SK-N-SH (cell line): ENCODE measurements around the gene CCDC93. TPM values are rescaled to one million over a fixed set of nuclear protein-coding genes. Genes with fewer than 3 reads are reported as not detected.

ENCODE experiments used
- CTCF ChIA-PET: fragments of 300-600, 350-600 bp; formaldehyde crosslinking; extraction: SDS; loops from one replicate; lab custom pipeline; 2021; lab: Yijun Ruan, JAX
- POLR2A ChIA-PET: fragments of 350-600 bp; sonication (Branson Sonifier 250); formaldehyde crosslinking; extraction: SDS; loops from one replicate; lab custom pipeline; 2020; ENCODE audit warnings: antibody characterized with exemption, inconsistent platforms; lab: Yijun Ruan, JAX
- DNase-seq: peaks from one replicate; pipeline ENCODE4 v3.0.0; 2012
- H2AFZ ChIP-seq: fragments of 200-600 bp; sonication (generic); 2 replicates; pipeline ENCODE4 v1.8.1; 2016; ENCODE audit warnings: antibody characterized with exemption, mild to moderate bottlenecking, low read depth
- H3F3A ChIP-seq: fragments of 200-600 bp; sonication (generic); replicated peaks from 2 replicates; pipeline ENCODE3; 2016; ENCODE audit warnings: antibody characterized with exemption, mild to moderate bottlenecking; ENCODE audit not compliant: insufficient read depth
- H3K27ac ChIP-seq, 2 experiments: fragments of 200-500 bp in 1 of 2; fragments of 200-600 bp in 1 of 2; sonication (Bioruptor generic) in 1 of 2; sonication (generic), shearing (Covaris generic) in 1 of 2; 2 replicates each; pipeline versions ENCODE4 v1.5.1 to v1.6.1; 2014 to 2016; ENCODE audit warnings: low read depth in 2 of 2, inconsistent platforms in 1 of 2, low read length in 1 of 2, mild to moderate bottlenecking in 1 of 2, mixed read lengths in 1 of 2
- H3K27me3 ChIP-seq: fragments of 200-600 bp; sonication (generic), shearing (Covaris generic); 2 replicates; pipeline ENCODE4 v1.6.1; 2016; ENCODE audit warnings: mixed run types; ENCODE audit not compliant: insufficient read depth
- H3K36me3 ChIP-seq, 2 experiments: fragments of 200-500 bp in 1 of 2; fragments of 200-600 bp in 1 of 2; sonication (Bioruptor generic) in 1 of 2; sonication (generic) in 1 of 2; replicated peaks in 1 of 2; 2 replicates each; pipeline versions ENCODE3 to v1.5.1; 2014 to 2016; ENCODE audit warnings: low read length in 1 of 2, mild to moderate bottlenecking in 1 of 2; ENCODE audit not compliant: insufficient read depth in 2 of 2, control insufficient read depth in 1 of 2
- H3K4me1 ChIP-seq, 2 experiments: fragments of 200-500 bp in 1 of 2; fragments of 200-600 bp in 1 of 2; sonication (Bioruptor generic) in 1 of 2; sonication (generic), shearing (Covaris generic) in 1 of 2; 2 replicates each; pipeline versions ENCODE4 v1.5.1 to v1.6.1; 2014 to 2016; ENCODE audit warnings: low read depth in 1 of 2, low read length in 1 of 2, mixed run types in 1 of 2; ENCODE audit not compliant: insufficient read depth in 2 of 2, control insufficient read depth in 1 of 2
- H3K4me2 ChIP-seq: fragments of 200-600 bp; sonication (generic), shearing (Covaris generic); 2 replicates; pipeline ENCODE4 v1.6.1; 2017; ENCODE audit warnings: mixed run types
- H3K4me3 ChIP-seq, 2 experiments: fragments of 200-500 bp in 1 of 2; fragments of 200-600 bp in 1 of 2; sonication (Bioruptor generic) in 1 of 2; sonication (generic), shearing (Covaris generic) in 1 of 2; 2 replicates each; pipeline versions ENCODE4 v1.5.1 to v1.8.1; 2014 to 2016; ENCODE audit warnings: low read depth in 2 of 2, inconsistent platforms in 1 of 2, low read length in 1 of 2, mild to moderate bottlenecking in 1 of 2, mixed read lengths in 1 of 2, moderate library complexity in 1 of 2
- H3K79me2 ChIP-seq: fragments of 200-600 bp; sonication (generic); 2 replicates; pipeline ENCODE4 v1.8.1; 2017; ENCODE audit warnings: mild to moderate bottlenecking; ENCODE audit not compliant: insufficient read depth
- H3K9ac ChIP-seq: fragments of 200-600 bp; sonication (generic); 2 replicates; pipeline ENCODE4 v1.6.1; 2017; ENCODE audit warnings: mixed run types
- H3K9me2 ChIP-seq: fragments of 200-600 bp; sonication (generic); 2 replicates; pipeline ENCODE4 v1.6.1; 2017; ENCODE audit warnings: mixed run types
- H3K9me3 ChIP-seq: fragments of 200-600 bp; sonication (generic); 2 replicates; pipeline ENCODE4 v1.6.1; 2017; ENCODE audit warnings: mixed run types, mild to moderate bottlenecking, moderate library complexity
- H4K20me1 ChIP-seq: fragments of 200-600 bp; sonication (generic); 2 replicates; pipeline ENCODE4 v1.6.1; 2017; ENCODE audit warnings: mild to moderate bottlenecking, mixed run types; ENCODE audit not compliant: insufficient read depth
- CHD2 ChIP-seq: fragments of 150-350 bp; IDR thresholded peaks from 2 replicates; pipeline ENCODE4 v1.6.1; 2018; ENCODE audit warnings: low read length; ENCODE audit not compliant: partially characterized antibody
- EZH2phosphoT487 ChIP-seq: fragments of 200-600 bp; sonication (generic); IDR thresholded peaks from 2 replicates; pipeline ENCODE4 v1.6.1; 2017; ENCODE audit warnings: low read depth, mixed run types, mild to moderate bottlenecking, antibody characterized with exemption, moderate library complexity, borderline replicate concordance
- FOSL2 ChIP-seq: IDR thresholded peaks from 2 replicates; pipeline ENCODE4 v1.4.0; 2012; ENCODE audit warnings: low read depth, mild to moderate bottlenecking, moderate library complexity, borderline replicate concordance
- MEF2A ChIP-seq: IDR thresholded peaks from 2 replicates; pipeline ENCODE4 v1.4.0; 2012; ENCODE audit warnings: low read depth, borderline replicate concordance
- NFIC ChIP-seq: IDR thresholded peaks from 2 replicates; pipeline ENCODE4 v1.4.0; 2012; ENCODE audit warnings: borderline replicate concordance
- PBX3 ChIP-seq: IDR thresholded peaks from 2 replicates; pipeline ENCODE4; 2012
- POLR2AphosphoS5 ChIP-seq: IDR thresholded peaks from 2 replicates; pipeline ENCODE4 v1.6.1; 2012; ENCODE audit warnings: low read depth, low read length
- REST ChIP-seq: IDR thresholded peaks from 2 replicates; pipeline ENCODE4 v1.6.1; 2012; ENCODE audit warnings: mild to moderate bottlenecking, low read depth, low read length, moderate library complexity
- RFX5 ChIP-seq: IDR thresholded peaks from 2 replicates; pipeline ENCODE4 v1.6.1; 2012; ENCODE audit warnings: mild to moderate bottlenecking, improper control_type of control experiment, low read length
- SIN3A ChIP-seq: IDR thresholded peaks from 2 replicates; pipeline ENCODE4 v1.6.1; 2012; ENCODE audit warnings: low read depth, mild to moderate bottlenecking, low read length, moderate library complexity, borderline replicate concordance
- SMC3 ChIP-seq: IDR thresholded peaks from 2 replicates; pipeline ENCODE4 v1.6.1; 2012; ENCODE audit warnings: low read depth, low read length, improper control_type of control experiment
- TCF12 ChIP-seq: IDR thresholded peaks from 2 replicates; pipeline ENCODE4 v1.4.0; 2012
- TEAD4 ChIP-seq: IDR thresholded peaks from 2 replicates; pipeline ENCODE4 v1.4.0; 2012; ENCODE audit warnings: mild to moderate bottlenecking, borderline replicate concordance; ENCODE audit not compliant: insufficient read depth
- USF2 ChIP-seq: fragments of 150-350 bp; IDR thresholded peaks from 2 replicates; pipeline ENCODE4 v1.6.1; 2017; ENCODE audit warnings: antibody characterized with exemption, low read length, low read depth, borderline replicate concordance
- YY1 ChIP-seq: IDR thresholded peaks from 2 replicates; pipeline ENCODE4 v1.4.0; 2012; ENCODE audit warnings: low read depth, mild to moderate bottlenecking
- ZBTB33 ChIP-seq: IDR thresholded peaks from 2 replicates; pipeline ENCODE4 v1.4.0; 2012; ENCODE audit warnings: low read depth, borderline replicate concordance
- WGBS: methylation state at CpG from one replicate; pipeline ENCODE4 v1.1.6; 2017; ENCODE audit warnings: low lambda C conversion rate; 5-methylcytosine and 5-hydroxymethylcytosine counted together
- polyA plus RNA-seq, 3 experiments: library from polyadenylated mRNA; depleted of rRNA; stranded (reverse); fragments of >200 nt; gene quantifications; 2 replicates each; pipeline ENCODE4 v1.2.3, GENCODE V29; 2012
- TF ChIP-seq, protein P1 (sequence below): fragments of 150-350 bp; IDR thresholded peaks from 2 replicates; pipeline ENCODE4 v1.6.1; 2016; ENCODE audit warnings: mild to moderate bottlenecking, low read depth, low read length
- TF ChIP-seq, protein P2 (sequence below): IDR thresholded peaks from 2 replicates; pipeline ENCODE4 v1.4.0; 2012; ENCODE audit warnings: low read depth
- TF ChIP-seq, protein P3 (sequence below): fragments of 200-600 bp; sonication (generic); IDR thresholded peaks from 2 replicates; pipeline ENCODE4 v1.6.1; 2017; ENCODE audit warnings: antibody characterized with exemption, mild to moderate bottlenecking, moderate library complexity

Gene CCDC93
- polyA plus RNA-seq, 1 of the 3 experiments (the other 2 are of a cell fraction) = 11.7 TPM

- Histone ChIP-seq H3K9me3 (no peaks in the 10 kb centered on the region), H3K4me2 (no peak overlapping the region), H3K4me1 (peaks cover 39 to 48% of the 10 kb centered on the region in 2 experiments), H3K27ac (no peak overlapping the region), H4K20me1 (no peaks in the 10 kb centered on the region), H3K9ac (no peak overlapping the region), H3K36me3 (peaks cover 15 to 32% of the 10 kb centered on the region in 2 experiments), H3K79me2 (peaks cover 19% of the 10 kb centered on the region; the same call in 1 of the 2 replicates), H3K4me3 (no peak overlapping the region), H3K9me2 (no peaks in the 10 kb centered on the region), H2AFZ (no peak overlapping the region), H3K27me3 (no peaks in the 10 kb centered on the region), H3F3A (peaks cover 37% of the 10 kb centered on the region)
- WGBS = 93% methylated on average over 3 of the region's 3 CpGs
- CTCF ChIA-PET = interaction anchor here (4.5 kb wide), 1 partner anchor 26 kb away, joined by 39 read pairs; no protein-coding TSS in a partner anchor
- POLR2A ChIA-PET = no interaction called here
- TF ChIP-seq SMC3 (no peak), PBX3 (no peak), MEF2A (no peak), POLR2AphosphoS5 (no peak), RFX5 (no peak), FOSL2 (no peak), CHD2 (no peak), ZBTB33 (no peak), TEAD4 (no peak), YY1 (no peak), TCF12 (no peak), USF2 (no peak), EZH2phosphoT487 (no peak), SIN3A (no peak), REST (no peak), NFIC (no peak)
- TF ChIP-seq, protein P1, sequence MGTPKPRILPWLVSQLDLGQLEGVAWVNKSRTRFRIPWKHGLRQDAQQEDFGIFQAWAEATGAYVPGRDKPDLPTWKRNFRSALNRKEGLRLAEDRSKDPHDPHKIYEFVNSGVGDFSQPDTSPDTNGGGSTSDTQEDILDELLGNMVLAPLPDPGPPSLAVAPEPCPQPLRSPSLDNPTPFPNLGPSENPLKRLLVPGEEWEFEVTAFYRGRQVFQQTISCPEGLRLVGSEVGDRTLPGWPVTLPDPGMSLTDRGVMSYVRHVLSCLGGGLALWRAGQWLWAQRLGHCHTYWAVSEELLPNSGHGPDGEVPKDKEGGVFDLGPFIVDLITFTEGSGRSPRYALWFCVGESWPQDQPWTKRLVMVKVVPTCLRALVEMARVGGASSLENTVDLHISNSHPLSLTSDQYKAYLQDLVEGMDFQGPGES = no peak
- TF ChIP-seq, protein P2, sequence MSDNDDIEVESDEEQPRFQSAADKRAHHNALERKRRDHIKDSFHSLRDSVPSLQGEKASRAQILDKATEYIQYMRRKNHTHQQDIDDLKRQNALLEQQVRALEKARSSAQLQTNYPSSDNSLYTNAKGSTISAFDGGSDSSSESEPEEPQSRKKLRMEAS = no peak
- TF ChIP-seq, protein P3, sequence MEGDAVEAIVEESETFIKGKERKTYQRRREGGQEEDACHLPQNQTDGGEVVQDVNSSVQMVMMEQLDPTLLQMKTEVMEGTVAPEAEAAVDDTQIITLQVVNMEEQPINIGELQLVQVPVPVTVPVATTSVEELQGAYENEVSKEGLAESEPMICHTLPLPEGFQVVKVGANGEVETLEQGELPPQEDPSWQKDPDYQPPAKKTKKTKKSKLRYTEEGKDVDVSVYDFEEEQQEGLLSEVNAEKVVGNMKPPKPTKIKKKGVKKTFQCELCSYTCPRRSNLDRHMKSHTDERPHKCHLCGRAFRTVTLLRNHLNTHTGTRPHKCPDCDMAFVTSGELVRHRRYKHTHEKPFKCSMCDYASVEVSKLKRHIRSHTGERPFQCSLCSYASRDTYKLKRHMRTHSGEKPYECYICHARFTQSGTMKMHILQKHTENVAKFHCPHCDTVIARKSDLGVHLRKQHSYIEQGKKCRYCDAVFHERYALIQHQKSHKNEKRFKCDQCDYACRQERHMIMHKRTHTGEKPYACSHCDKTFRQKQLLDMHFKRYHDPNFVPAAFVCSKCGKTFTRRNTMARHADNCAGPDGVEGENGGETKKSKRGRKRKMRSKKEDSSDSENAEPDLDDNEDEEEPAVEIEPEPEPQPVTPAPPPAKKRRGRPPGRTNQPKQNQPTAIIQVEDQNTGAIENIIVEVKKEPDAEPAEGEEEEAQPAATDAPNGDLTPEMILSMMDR = no peak
- DNase-seq = no peak
Observed at GRCh38 chr2:117976581-117976980, 37.3 kb downstream of the CCDC93 start.
